ENCODE results near the gene RAB43.

- TF ChIP-seq EP300 (IDR thresholded peaks at IDR 0.05; ENCODE audit: borderline replicate concordance in 1 of 2, low read depth in 1 of 2, low read length in 1 of 2) (0 out of 4 replicates have a peak, but pooled peaks of 1 of the 2 experiments have one; percentile 14), SMC3 (IDR thresholded peaks at IDR 0.05; ENCODE audit: low read depth, low read length) (peak; percentile 44), SIN3A (IDR thresholded peaks at IDR 0.05; ENCODE audit: borderline replicate concordance, low read depth, low read length) (peak; percentile 81; the same call in 1 of the 2 replicates), CTCF (IDR thresholded peaks at IDR 0.05) (peak; percentile 81), POLR2AphosphoS5 (IDR thresholded peaks at IDR 0.05; ENCODE audit: low read depth, low read length) (peak; percentile 89), EZH2phosphoT487 (IDR thresholded peaks at IDR 0.05; ENCODE audit: borderline replicate concordance, low read depth) (no peak), USF1 (IDR thresholded peaks at IDR 0.05; ENCODE audit: borderline replicate concordance, low read depth) (no peak), FOXJ3 (CRISPR knock-in tag; IDR thresholded peaks at IDR 0.05) (no peak), REST (IDR thresholded peaks at IDR 0.05; ENCODE audit: low read depth, low read length) (0 out of 2 replicates have a peak, but pooled peaks have one; percentile 34), MXI1 (IDR thresholded peaks at IDR 0.05; ENCODE audit: low read depth, low read length) (peak; percentile 98), NFIC (IDR thresholded peaks at IDR 0.05; ENCODE audit: borderline replicate concordance) (peak; percentile 19; the same call in 1 of the 2 replicates), YY1 (IDR thresholded peaks at IDR 0.05; ENCODE audit: low read depth) (peak; percentile 58; the same call in 1 of the 2 replicates)
- TF ChIP-seq, protein P1, sequence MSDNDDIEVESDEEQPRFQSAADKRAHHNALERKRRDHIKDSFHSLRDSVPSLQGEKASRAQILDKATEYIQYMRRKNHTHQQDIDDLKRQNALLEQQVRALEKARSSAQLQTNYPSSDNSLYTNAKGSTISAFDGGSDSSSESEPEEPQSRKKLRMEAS (IDR thresholded peaks at IDR 0.05; ENCODE audit: low read depth): peak; percentile 97
These were observed 39.6 kb upstream of the RAB43 start, which contains the start of gene ISY1 for GRCh38 chr3:129160891-129161859.
